Astrocyte of the spinal cord (primary cell): ENCODE data around the gene BDNF.
"Not testable (repeated sequence)": the region's sequence is repeated elsewhere in the genome, so short reads cannot be mapped to it uniquely, and the experiment has no call there.

Source experiments
- DNase-seq: peaks from one replicate; pipeline ENCODE4 v3.0.0; 2011; ENCODE audit warnings: low read depth, low spot score
- H3K4me3 ChIP-seq: 2 replicates; pipeline ENCODE4 v1.5.1; 2011; ENCODE audit warnings: low read depth, mild to moderate bottlenecking, low read length, moderate library complexity
- in situ Hi-C: cut with HindIII; loops from 2 replicates; pipeline ENCODE4 v1.10.0; 2017; ENCODE audit warnings: low sequenced_read_pairs
- TF ChIP-seq, protein P1 (sequence below): IDR thresholded peaks from 2 replicates; pipeline ENCODE4 v1.5.1; 2012; ENCODE audit warnings: low read depth, mild to moderate bottlenecking, low read length, inconsistent platforms

BDNF gene

DNA sequence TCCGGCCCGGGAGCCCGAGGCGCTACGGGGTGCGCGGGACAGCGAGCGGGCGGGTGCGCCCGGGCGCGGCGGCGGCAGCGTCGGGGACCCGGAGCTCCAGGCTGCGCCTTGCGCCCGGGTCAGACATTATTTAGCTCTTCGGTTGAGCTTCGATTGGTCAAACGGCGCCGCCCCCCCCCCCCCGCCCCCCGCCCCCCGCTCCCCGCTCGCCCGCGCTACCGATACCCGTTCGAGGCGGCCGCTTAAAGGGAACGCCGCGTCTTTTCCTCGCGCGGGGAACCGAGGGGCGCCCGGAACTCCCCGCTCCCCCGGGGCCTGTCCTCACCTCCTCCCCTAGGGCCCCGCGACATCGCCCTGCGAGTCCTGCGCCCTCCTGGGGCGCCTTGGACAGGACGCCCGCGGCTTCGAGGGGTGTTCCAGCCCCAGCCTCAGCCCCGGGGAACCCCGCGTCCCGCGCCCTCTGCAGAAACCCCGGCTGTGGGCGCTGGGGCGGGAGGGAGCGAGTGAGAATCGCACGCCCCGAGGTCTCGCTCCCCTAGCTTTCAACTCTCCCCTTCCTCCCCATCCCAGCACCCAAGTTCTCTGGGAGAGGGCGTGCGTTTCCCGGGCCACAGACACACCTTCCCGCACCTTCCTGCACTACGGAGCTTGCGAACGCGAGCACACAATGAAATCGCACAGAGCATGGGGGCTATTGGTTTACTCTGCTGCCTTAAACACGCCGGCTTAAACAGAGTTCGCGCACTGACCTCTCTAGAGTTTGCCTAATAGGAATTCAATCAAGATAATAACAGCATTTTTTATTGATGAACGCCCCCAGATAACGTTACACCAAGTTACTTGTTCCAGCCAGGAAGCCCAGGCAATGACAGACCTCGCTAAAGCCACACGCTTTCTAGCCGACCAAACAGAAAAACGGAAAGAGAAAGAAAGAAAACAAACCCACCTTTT, at the start of gene BDNF:
Gene BDNF (minus strand): TSS at position 105 of the 951 bp plus-strand sequence. CDS start 41,891 bp downstream, outside the sequence.
- TF ChIP-seq, protein P1, sequence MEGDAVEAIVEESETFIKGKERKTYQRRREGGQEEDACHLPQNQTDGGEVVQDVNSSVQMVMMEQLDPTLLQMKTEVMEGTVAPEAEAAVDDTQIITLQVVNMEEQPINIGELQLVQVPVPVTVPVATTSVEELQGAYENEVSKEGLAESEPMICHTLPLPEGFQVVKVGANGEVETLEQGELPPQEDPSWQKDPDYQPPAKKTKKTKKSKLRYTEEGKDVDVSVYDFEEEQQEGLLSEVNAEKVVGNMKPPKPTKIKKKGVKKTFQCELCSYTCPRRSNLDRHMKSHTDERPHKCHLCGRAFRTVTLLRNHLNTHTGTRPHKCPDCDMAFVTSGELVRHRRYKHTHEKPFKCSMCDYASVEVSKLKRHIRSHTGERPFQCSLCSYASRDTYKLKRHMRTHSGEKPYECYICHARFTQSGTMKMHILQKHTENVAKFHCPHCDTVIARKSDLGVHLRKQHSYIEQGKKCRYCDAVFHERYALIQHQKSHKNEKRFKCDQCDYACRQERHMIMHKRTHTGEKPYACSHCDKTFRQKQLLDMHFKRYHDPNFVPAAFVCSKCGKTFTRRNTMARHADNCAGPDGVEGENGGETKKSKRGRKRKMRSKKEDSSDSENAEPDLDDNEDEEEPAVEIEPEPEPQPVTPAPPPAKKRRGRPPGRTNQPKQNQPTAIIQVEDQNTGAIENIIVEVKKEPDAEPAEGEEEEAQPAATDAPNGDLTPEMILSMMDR = no peak
- DNase-seq = peak; percentile 59

DNA sequence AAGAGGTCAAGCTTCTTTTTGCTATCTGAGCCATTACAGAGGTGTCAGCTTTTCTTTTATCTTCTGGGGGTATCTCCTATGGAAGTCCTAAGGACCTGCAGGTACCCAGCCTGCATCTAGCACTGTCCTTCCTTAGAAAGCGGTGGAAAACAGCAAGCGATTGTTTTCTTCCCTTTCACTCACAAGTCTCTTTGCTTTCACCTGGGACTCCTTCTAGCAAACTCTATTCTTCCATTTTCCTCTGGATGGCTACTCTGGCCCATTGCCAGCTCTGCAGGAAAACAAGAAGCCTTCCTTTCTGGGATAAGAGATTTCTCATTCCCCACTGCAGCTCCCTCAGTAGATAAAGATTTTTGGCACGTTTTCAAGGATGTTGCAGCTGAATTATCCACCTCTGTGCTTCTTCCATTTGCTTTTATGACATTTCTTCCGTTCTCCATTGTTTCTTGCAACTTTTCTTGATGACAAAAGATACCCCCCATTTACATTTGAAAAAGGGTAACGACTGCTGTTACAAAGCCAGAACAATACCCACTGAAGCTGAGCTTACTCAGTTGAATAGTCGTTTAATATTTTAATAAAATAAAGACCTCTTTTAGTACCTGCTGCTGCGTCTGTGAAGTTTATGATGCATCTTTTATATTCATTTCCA, 40.2 kb upstream of the BDNF start:
- no peak for DNase-seq
- in situ Hi-C loops = no loop called here

More for the DNA sequence above, at the start of gene BDNF:
- in situ Hi-C loops = loop anchor here (25.0 kb wide), 1 partner anchor 1637 kb away; no protein-coding TSS in a partner anchor
- peak within 1 kb of the TSS; percentile 85 for H3K4me3 ChIP-seq

DNA sequence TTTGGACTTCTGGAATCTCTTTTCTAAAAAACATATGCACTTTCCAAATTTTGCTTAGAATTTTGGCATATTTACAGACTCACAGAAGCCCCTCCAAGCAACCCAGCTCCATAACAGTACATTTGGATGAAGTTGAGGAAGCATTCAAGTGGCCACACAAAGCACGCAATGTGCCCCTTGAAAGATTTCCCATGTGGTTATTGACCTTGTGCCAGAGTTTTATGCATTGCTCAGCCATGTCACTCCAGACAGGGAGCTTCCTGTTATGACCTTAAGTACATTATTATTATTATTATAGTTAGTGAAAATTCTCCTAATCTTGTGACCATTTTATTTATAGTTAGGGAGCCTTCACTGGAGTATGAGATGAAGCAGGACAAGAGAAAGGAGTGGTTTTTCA, 35.0 kb upstream of the BDNF start:
- TF ChIP-seq, protein P1 = no peak
- in situ Hi-C loops = no loop called here
- DNase-seq = peak; percentile 25
- no peak overlapping the region for H3K4me3 ChIP-seq

More for the DNA sequence above, 40.2 kb upstream of the BDNF start:
- TF ChIP-seq, protein P1 = no peak
- no peak overlapping the region for H3K4me3 ChIP-seq

DNA sequence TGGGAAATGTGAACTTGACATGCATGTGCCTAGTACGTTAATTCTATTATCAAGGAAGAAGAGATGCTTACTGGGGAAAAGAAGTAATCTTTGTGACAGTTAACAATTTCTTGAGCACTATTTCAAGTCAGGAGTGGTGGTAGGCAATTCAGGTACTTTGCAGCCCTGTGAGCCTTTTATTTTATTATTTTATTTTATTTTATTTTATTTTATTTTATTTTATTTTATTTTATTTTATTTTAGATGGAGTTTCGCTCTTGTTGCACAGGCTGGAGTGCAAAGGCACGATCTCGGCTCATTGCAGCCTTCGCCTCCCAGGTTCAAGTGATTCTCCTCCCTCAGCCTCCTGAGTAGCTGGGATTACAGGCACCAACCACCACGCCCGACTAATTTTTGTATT, 31.5 kb upstream of the BDNF start:
- H3K4me3 ChIP-seq, DNase-seq, in situ Hi-C loops: not testable (repeated sequence)

DNA sequence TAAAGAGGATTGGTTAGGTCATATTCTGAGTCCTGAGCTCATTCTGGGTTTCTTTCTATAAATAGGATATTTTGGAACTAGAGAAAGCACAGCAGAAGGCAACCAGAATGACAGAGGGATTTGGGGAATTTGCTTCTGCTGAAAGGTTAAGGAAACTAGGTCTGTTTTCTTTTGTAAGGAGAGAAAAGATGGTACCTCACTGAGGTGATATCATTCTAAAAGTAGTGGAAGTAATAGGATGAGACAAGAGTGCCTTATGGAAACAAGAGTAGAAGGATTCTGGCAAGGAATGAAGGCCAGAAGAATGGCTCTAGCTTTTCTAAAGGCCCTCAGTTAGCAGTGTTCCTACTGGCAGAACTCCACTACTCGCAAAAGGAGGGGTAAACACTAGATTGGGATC, 26.7 kb upstream of the BDNF start:
- DNase-seq = no peak
- no peak overlapping the region for H3K4me3 ChIP-seq
- in situ Hi-C loops = no loop called here
- TF ChIP-seq, protein P1 = no peak

DNA sequence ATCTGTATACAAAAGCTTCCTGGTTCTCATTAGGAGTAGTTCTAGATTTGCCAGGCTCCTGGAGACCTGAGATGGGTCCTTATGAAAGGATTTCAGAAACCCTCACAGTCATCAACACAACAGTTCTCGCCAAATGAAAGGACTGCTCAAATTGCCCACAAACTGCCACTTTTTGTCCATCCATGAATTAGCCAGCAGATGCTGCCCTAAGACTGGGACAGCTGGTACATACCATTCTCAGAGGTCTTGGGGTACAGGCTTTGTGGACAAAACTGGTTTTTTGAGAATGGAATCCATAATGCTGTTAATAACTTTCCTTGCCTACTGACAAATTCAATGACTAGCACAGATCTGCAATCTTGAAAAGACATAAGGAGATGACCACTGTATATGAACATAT, 23.4 kb upstream of the BDNF start:
- in situ Hi-C loops = loop anchor here (25.0 kb wide), 1 partner anchor 1614 kb away; no protein-coding TSS in a partner anchor
- no peak for DNase-seq
- no peak overlapping the region for H3K4me3 ChIP-seq
- TF ChIP-seq, protein P1 = peak; percentile 35
